ENCODE results near the gene KDSR.

The KDSR gene

DNA sequence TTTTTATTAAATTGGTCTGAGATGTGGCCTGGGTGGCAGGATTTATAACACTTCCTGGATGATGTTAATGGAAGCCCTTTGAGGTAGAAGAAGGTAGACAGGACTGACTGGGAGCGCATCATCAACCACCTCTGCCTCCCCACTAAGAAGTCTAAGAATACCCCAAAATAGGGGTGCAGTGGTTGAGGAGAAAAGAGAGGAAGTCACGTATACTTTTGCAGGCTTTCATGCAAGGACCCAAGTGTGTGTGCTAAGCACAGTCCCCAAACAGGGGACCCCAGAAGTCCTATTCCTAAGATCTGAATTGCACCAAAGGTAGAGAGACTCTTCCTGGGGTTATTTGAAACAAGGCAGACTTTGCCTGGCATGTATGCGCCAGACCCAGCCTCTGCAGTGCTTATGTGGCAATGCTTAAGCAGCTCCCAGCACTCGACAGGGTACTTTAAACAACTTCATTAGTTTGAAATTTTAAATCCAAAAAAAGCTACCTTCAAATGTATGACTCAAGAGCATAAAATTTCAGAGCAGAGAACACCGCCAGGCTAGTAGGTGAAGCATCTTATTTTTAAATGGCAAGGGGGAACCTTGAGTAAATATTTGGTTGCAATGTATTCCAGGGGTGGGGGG, 82.7 kb downstream of the KDSR start:
- DNase-seq (ENCODE audit: low read depth in 3 of 3) = no peak

DNA sequence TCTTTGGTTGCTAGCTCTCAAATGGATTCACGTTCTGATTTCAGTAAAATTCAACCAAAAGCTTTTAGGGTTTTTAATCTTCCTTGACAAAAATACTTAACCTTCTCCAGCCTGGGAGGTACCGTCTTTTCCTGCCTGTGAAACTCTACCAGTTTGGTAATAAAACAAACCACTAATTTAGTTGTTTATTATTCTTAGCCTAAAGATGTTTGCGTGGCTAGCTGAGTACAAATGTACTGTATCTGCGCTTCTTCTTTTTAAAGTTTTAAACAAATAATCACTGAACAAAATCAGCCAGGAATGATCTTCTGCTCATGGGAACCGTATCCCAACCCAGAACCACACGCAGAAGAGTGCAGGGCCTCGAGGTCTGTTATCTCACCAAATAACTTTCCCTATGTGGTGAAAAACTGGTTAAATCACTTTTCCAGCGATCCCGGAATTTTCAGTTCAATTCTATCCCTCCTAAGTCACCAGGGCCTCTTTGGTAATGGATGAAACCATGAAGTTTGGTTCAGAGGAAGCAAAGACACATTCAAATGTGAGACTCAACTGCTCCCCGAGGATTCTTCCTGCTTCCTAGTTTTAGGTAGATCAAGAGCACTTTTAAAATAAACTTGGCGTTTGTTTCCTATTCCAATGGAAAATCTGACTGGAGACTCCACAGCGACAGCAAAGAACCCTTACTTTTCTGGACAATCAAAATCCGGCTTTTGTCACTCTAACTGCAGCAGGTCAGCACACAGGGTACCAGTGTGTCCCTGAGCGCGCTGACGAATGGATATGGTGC, 83.5 kb downstream of the KDSR start:
- DNase-seq (ENCODE audit: low read depth in 3 of 3) = no peak

DNA sequence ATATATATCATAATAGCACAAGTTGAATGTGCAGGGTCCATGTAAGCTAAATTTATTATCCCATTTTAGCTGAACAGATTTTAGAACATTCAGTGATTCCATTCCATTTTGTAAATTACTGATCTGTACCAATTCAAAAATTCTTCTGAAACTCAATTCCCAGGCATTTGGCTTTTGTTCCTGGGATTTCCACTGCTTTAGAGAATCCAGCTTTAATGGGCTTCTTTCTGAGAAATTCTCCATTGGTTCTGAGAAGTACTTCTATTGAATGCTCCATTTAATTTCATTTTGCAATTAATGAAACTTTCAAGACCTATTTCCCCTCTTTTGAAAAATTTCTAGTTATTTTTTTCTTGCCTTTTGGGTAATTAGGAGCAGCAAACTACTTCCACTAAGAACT, 84.2 kb downstream of the KDSR start:
- no peak for DNase-seq (ENCODE audit: low read depth in 3 of 3)

Data from stimulated activated CD4-positive, alpha-beta T cell treated with anti-CD3 and anti-CD28 coated beads, TNF-alpha, amount 100 ng/mL, for 4 hours (primary cell).